ENCODE data around the gene KDM5B.

KDM5B gene

DNA sequence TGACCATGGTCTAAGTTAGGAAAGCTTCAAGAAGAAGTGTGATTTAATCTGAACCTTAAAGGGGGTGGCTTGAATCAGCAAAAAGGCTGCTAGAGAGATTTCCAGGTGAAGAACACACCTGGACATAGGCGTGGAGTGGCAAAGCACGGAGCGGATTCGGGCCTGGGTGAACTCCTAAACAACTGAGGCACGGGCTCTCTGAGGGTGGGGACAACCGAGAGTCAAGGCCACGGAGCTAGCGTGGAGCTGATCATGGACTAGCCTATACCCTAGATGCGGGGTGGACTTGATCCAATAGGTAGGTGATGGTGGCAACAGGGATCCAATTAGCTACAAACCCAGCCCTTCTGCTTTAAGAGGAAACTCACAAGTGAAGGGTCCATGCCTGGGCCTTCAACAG, 125.7 kb downstream of the KDM5B start:
- no peak for DNase-seq

DNA sequence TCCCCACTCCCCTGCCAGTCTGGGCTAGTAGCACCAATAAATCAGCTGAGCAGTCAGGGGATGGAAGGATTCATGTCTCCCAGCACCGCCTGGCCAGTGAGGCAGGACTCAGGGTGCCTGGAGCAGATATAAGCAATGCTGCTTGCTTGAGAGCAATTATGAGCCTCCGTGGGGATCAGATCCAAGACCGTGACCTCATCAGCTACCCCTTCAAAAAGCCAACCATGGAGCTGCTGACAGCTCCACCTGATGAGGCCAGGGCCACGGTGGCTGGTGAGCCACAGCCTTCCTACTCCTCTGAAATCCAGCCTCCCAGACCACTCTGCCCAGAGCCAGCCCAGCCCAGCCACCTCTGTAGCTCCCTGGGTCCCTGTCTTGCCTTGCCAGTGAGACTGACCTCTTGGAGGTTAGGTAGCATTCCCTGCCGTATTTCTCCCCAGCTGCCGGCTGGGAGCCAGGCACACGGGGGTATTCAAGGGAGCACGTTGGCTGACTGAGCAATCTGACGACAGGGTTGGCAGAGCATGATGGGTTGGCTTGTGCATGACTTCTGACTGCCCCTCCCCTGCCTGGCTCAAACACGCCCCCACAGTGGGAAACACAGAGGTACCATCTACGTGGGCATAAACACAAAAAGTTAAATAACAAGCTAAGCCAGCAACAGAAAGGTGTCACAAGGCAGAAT, 126.3 kb downstream of the KDM5B start:
- DNase-seq, result no peak

DNA sequence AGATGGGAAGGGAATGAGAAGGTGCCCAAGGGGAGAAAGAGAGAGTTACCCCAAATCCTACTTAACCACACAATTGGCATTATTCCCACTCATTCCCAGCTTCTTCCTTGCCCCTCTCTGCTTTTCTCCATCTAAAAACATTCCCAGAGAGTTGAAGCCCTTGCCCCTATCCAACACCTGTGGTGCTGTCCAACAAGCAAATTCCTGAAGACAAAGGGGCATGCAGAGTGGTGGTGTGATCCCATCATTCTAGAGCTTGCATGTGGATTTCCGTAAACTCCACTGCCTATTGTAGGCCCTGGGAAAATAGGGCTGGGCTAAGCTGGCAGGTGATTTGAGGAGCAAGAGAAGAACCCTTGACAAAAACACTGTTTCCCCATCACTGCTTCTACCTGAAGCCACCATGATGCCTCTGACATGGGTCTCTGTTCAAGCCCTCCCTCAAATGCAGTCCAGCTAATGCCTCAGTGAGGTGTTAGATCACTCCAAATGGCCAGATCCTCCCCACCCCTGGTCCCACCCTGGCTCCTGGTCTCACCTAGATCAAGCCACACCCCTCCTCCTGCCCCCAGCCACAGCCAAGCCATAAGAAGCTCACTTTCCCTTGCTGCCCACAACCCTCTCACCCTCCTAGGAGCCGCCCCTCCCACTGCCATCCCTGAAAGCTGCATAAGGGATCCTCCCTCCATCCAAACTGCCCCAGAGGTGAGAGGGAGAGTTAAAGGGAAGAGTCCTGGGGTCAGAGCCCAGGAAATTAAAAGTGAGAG, 127.5 kb downstream of the KDM5B start:
- DNase-seq, result no peak

DNA sequence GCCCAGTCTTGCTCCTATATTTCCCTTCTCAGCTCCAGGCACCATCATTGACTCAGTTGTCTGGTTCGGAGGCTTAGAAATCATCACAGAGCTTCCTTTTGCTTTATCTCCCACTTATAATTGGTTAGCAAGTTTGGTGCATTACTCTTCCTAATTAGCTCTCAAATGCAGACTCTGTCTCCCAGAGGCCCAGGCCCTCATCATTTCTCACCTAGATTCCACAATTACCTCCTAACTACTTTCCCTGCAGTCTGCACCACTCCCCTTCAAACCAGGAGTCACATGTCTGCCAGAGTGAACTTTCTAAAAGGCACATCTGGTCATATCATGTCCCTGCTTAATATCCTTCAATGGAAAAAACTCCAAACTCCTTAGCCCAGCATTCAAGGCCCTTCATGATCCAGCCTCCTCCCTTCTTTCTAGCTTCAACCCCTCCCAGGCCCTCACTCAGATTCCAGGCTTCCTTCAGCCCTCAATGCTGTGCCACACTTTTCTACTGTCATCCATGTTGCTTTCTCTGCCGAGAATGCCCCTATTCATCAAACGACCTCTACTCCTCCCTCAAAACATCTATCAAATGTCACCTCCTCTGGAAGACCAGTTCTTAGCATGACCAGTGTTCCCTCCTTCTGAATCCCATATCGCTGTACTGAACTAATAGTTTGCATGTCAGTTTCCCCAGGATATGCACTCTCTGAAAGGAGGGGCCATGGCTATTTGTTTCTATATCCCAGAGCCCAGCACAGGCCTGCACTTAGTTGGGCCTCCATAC, 128.6 kb downstream of the KDM5B start:
- DNase-seq, result no peak

DNA sequence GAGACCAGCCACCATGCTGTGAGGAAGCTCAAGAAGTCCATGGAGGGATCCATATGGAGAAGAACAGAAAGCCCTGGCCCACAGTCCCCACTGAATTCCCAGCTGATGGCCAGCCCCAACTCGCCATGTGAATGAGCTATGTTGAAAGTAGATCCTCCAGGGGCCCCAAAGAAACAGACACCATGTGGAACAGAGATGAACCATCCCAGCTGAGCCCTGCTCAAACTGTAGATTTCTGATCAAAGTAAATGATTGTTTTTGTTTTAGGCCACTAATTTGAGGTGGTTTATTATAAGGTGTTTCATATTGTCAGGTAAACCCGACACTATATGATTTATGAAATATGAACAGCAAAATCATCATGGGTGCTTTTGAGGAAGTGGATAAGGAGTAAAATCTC, 130.8 kb downstream of the KDM5B start:
- DNase-seq, result no peak
